PFSK-1 (cell line): ENCODE measurements around the gene STAP2.

Experiments used
- FOXP2 ChIP-seq: optimal IDR thresholded peaks from 2 replicates; pipeline ENCODE3; 2011; ENCODE audit warnings: borderline replicate concordance, control low read depth, inconsistent platforms; ENCODE audit not compliant: insufficient read depth; ENCODE audit errors: extremely low read length, extremely low read depth
- POLR2AphosphoS5 ChIP-seq: IDR thresholded peaks from 2 replicates; pipeline ENCODE4 v1.6.1; 2012; ENCODE audit warnings: low read depth, mild to moderate bottlenecking, control low read depth, low read length, moderate library complexity
- SIN3A ChIP-seq: IDR thresholded peaks from 2 replicates; pipeline ENCODE4 v1.6.1; 2012; ENCODE audit warnings: mild to moderate bottlenecking, low read length, moderate library complexity, borderline replicate concordance; ENCODE audit not compliant: insufficient read depth
- TAF1 ChIP-seq: IDR thresholded peaks from 2 replicates; pipeline ENCODE4 v1.6.1; 2012; ENCODE audit warnings: low read length, control low read depth, borderline replicate concordance; ENCODE audit not compliant: insufficient read depth
- TF ChIP-seq, protein P1 (sequence below), 2 experiments: IDR thresholded peaks; 2 replicates each; pipeline versions ENCODE4 v1.6.1 to v1.8.0; 2011 to 2012; ENCODE audit warnings: low read depth in 2 of 2, low read length in 2 of 2, control low read depth in 1 of 2, inconsistent platforms in 1 of 2, mild to moderate bottlenecking in 1 of 2, moderate library complexity in 1 of 2; ENCODE audit not compliant: insufficient read depth in 1 of 2

The STAP2 gene

GRCh38 chr19:4350111-4350510, 11.5 kb upstream of the STAP2 start:
- TF ChIP-seq SIN3A, result no peak
- TF ChIP-seq TAF1, result no peak
- TF ChIP-seq POLR2AphosphoS5, result no peak
- TF ChIP-seq, protein P1, sequence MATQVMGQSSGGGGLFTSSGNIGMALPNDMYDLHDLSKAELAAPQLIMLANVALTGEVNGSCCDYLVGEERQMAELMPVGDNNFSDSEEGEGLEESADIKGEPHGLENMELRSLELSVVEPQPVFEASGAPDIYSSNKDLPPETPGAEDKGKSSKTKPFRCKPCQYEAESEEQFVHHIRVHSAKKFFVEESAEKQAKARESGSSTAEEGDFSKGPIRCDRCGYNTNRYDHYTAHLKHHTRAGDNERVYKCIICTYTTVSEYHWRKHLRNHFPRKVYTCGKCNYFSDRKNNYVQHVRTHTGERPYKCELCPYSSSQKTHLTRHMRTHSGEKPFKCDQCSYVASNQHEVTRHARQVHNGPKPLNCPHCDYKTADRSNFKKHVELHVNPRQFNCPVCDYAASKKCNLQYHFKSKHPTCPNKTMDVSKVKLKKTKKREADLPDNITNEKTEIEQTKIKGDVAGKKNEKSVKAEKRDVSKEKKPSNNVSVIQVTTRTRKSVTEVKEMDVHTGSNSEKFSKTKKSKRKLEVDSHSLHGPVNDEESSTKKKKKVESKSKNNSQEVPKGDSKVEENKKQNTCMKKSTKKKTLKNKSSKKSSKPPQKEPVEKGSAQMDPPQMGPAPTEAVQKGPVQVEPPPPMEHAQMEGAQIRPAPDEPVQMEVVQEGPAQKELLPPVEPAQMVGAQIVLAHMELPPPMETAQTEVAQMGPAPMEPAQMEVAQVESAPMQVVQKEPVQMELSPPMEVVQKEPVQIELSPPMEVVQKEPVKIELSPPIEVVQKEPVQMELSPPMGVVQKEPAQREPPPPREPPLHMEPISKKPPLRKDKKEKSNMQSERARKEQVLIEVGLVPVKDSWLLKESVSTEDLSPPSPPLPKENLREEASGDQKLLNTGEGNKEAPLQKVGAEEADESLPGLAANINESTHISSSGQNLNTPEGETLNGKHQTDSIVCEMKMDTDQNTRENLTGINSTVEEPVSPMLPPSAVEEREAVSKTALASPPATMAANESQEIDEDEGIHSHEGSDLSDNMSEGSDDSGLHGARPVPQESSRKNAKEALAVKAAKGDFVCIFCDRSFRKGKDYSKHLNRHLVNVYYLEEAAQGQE (IDR thresholded peaks at IDR 0.05; ENCODE audit: insufficient read depth in 1 of 2, low read depth in 2 of 2, low read length in 2 of 2), result no peak
- no peak for TF ChIP-seq FOXP2

- no peak for TF ChIP-seq TAF1
- TF ChIP-seq, protein P1 (IDR thresholded peaks at IDR 0.05; ENCODE audit: insufficient read depth in 1 of 2, low read depth in 2 of 2, low read length in 2 of 2), result no peak
These were observed 8.9 kb upstream of the STAP2 start for GRCh38 chr19:4347521-4347920.

DNA sequence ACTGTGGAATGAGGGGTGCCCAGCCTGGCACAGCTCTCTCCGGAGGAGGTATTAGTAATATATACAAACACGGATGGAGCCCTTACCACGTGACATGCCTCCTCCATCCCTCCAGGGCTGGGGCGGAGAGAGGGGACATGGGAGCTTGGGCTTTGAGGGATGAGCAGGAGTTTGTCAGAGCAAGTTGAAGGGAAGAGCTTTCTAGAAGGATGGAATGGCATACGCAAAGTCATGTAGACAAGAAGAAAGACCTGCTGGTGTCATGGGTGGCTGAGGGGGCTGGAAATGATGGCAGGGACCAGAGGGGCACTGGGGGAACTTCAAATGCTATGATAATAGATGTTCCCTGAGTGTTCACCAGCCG, 7.4 kb upstream of the STAP2 start:
- TF ChIP-seq POLR2AphosphoS5, result no peak
- no peak for TF ChIP-seq SIN3A
- no peak for TF ChIP-seq TAF1
- TF ChIP-seq, protein P1 (IDR thresholded peaks at IDR 0.05; ENCODE audit: insufficient read depth in 1 of 2, low read depth in 2 of 2, low read length in 2 of 2), result no peak
- no peak for TF ChIP-seq FOXP2

DNA sequence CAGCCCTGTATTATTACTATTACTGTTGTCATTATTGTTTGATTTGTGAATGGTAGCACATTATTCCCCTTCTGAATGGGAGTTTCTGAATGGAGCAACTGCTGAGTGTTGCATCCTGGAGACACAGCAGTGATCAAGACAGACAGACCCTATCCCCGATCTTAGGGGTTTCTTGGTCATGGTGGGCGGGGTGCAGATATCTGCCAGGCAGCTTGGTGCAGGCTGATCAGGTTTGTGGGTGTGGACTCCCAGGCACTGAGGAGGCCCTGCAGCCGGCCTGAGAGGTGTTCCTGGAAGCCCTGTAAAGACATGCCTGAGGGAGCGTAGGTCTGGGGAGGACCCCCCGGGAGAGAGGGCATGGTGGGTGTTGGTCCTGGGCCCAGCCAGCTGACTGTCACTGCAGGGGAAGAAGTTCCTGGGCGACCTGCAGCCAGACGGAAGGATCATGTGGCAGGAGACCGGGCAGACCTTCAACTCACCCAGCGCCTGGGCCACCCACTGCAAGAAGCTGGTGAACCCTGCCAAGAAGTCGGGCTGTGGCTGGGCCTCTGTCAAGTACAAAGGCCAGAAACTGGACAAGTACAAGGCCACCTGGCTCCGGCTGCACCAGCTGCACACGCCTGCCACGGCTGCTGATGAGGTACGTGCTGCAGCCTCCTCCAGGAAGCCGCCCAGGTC, 6.9 kb upstream of the STAP2 start:
- TF ChIP-seq, protein P1 (IDR thresholded peaks at IDR 0.05; ENCODE audit: insufficient read depth in 1 of 2, low read depth in 2 of 2, low read length in 2 of 2), result no peak
- no peak for TF ChIP-seq SIN3A
- TF ChIP-seq FOXP2, result no peak
- TF ChIP-seq POLR2AphosphoS5, result no peak
- TF ChIP-seq TAF1, result no peak
